Astrocyte (in vitro differentiated cells and primary cell): ENCODE data around the gene MDM1. TPM values are rescaled to one million over a fixed set of nuclear protein-coding genes. Genes with fewer than 3 reads are reported as not detected.
A peak's percentile ranks its signal among the peaks of the same experiment; 100 is the strongest.

Source experiments
- DNase-seq: peaks from one replicate; pipeline ENCODE4 v3.0.0-alpha.2; 2010; ENCODE audit warnings: low read depth
- FAIRE-seq: peaks from 2 replicates; lab custom pipeline; 2011; peaks lifted over from hg19 to GRCh38; lab: Jason Lieb, UNC
- H2AFZ ChIP-seq: 2 replicates; pipeline ENCODE4 v1.6.0; 2012; ENCODE audit warnings: low read depth, low read length, inconsistent platforms
- H3K27ac ChIP-seq: 2 replicates; pipeline ENCODE4 v1.5.1; 2011; ENCODE audit warnings: low read depth, low read length, inconsistent platforms
- H3K27me3 ChIP-seq: 2 replicates; pipeline ENCODE4 v1.6.0; 2011; ENCODE audit warnings: low read length, inconsistent platforms; ENCODE audit not compliant: insufficient read depth
- H3K36me3 ChIP-seq: 2 replicates; pipeline ENCODE4 v1.5.1; 2011; ENCODE audit warnings: low read length, inconsistent platforms; ENCODE audit not compliant: insufficient read depth
- H3K4me1 ChIP-seq: 2 replicates; pipeline ENCODE4 v1.5.1; 2011; ENCODE audit warnings: low read length, inconsistent platforms; ENCODE audit not compliant: insufficient read depth
- H3K4me2 ChIP-seq: 2 replicates; pipeline ENCODE4 v1.6.0; 2012; ENCODE audit warnings: low read length, inconsistent platforms
- H3K4me3 ChIP-seq: 2 replicates; pipeline ENCODE4 v1.5.1; 2011; ENCODE audit warnings: low read depth, mild to moderate bottlenecking, low read length, inconsistent platforms; ENCODE audit not compliant: insufficient read depth
- H3K79me2 ChIP-seq: 2 replicates; pipeline ENCODE4 v1.6.0; 2012; ENCODE audit warnings: mild to moderate bottlenecking, low read length, inconsistent platforms; ENCODE audit not compliant: insufficient read depth
- H3K9ac ChIP-seq: 2 replicates; pipeline ENCODE4 v1.6.0; 2012; ENCODE audit warnings: mild to moderate bottlenecking, low read length, inconsistent platforms
- H3K9me3 ChIP-seq: 2 replicates; pipeline ENCODE4 v1.5.1; 2012; ENCODE audit warnings: low read depth, mild to moderate bottlenecking, low read length, inconsistent platforms; ENCODE audit not compliant: insufficient read depth
- H4K20me1 ChIP-seq: 2 replicates; pipeline ENCODE4 v1.6.0; 2012; ENCODE audit warnings: low read length, inconsistent platforms; ENCODE audit not compliant: insufficient read depth
- H3K27ac Mint-ChIP-seq: one replicate; pipeline ENCODE4 v1.8.0; 2021; ENCODE audit warnings: mild to moderate bottlenecking, mixed read lengths; ENCODE audit not compliant: unreplicated experiment
- H3K27me3 Mint-ChIP-seq: one replicate; pipeline ENCODE4 v1.8.0; 2021; ENCODE audit warnings: low read depth, mixed read lengths; ENCODE audit not compliant: unreplicated experiment
- H3K36me3 Mint-ChIP-seq: one replicate; pipeline ENCODE4 v1.8.0; 2021; ENCODE audit warnings: low read depth, mixed read lengths; ENCODE audit not compliant: unreplicated experiment
- H3K4me1 Mint-ChIP-seq: one replicate; pipeline ENCODE4 v1.8.0; 2021; ENCODE audit warnings: low read depth, mixed read lengths; ENCODE audit not compliant: unreplicated experiment
- H3K4me3 Mint-ChIP-seq: one replicate; pipeline ENCODE4 v1.8.0; 2021; ENCODE audit warnings: mild to moderate bottlenecking, moderate library complexity, mixed read lengths; ENCODE audit not compliant: unreplicated experiment
- H3K9me3 Mint-ChIP-seq: one replicate; pipeline ENCODE4 v1.8.0; 2021; ENCODE audit warnings: mild to moderate bottlenecking, mixed read lengths; ENCODE audit not compliant: unreplicated experiment
- CTCF ChIP-seq: IDR thresholded peaks from 2 replicates; pipeline ENCODE4 v1.5.1; 2011; ENCODE audit warnings: low read depth, mild to moderate bottlenecking, inconsistent platforms, low read length, moderate library complexity; ENCODE audit not compliant: insufficient read depth
- EZH2 ChIP-seq: IDR thresholded peaks from 2 replicates; pipeline ENCODE4 v1.6.1; 2012; ENCODE audit warnings: mild to moderate bottlenecking, low read length, inconsistent platforms; ENCODE audit not compliant: insufficient read depth
- total RNA-seq: library from RNA; stranded (reverse); gene quantifications from 2 replicates; pipeline ENCODE4 v1.2.1, GENCODE V29; 2021

MDM1 gene
- total RNA-seq, 1 donor from 2014 or later = 10.8 TPM

GRCh38 chr12:68332728-68333630 lies 817 bp upstream of the MDM1 start:
- Histone ChIP-seq H3K4me2 (peak overlapping the region; percentile 90), H3K4me3 (peak overlapping the region; percentile 80), H3K27me3 (no peaks in the 10 kb centered on the region), H2AFZ (peak overlapping the region; percentile 85), H3K4me1 (peaks cover 14% of the 10 kb centered on the region), H3K9me3 (no peaks in the 10 kb centered on the region), H3K36me3 (no peaks in the 10 kb centered on the region), H4K20me1 (no peaks in the 10 kb centered on the region), H3K9ac (peak overlapping the region; percentile 79), H3K79me2 (no peaks in the 10 kb centered on the region), H3K27ac (peak overlapping the region; percentile 7)
- peaks cover 8% of the 10 kb centered on the region for H3K4me1 Mint-ChIP-seq
- H3K9me3 Mint-ChIP-seq = no peaks in the 10 kb centered on the region
- no peaks in the 10 kb centered on the region for H3K36me3 Mint-ChIP-seq
- no peaks in the 10 kb centered on the region for H3K27me3 Mint-ChIP-seq
- peak overlapping the region; percentile 88 for H3K4me3 Mint-ChIP-seq
- peak overlapping the region; percentile 54 for H3K27ac Mint-ChIP-seq
- TF ChIP-seq CTCF = no peak
- TF ChIP-seq EZH2 = no peak
- peak; percentile 16 for DNase-seq
- FAIRE-seq = no peak

GRCh38 chr12:68331500-68331868 lies 678 bp downstream of the MDM1 start:
- Mint-ChIP-seq H3K4me1 (peaks cover 8% of the 10 kb centered on the region), H3K4me3 (peak overlapping the region; percentile 88), H3K27ac (no peak overlapping the region), H3K27me3 (no peaks in the 10 kb centered on the region), H3K9me3 (no peaks in the 10 kb centered on the region), H3K36me3 (no peaks in the 10 kb centered on the region)
- H3K4me3 ChIP-seq = peak overlapping the region; percentile 80
- no peaks in the 10 kb centered on the region for H3K27me3 ChIP-seq
- H3K4me1 ChIP-seq = peaks cover 10% of the 10 kb centered on the region
- H2AFZ ChIP-seq = peak overlapping the region; percentile 80
- DNase-seq = no peak
- H3K9me3 ChIP-seq = no peaks in the 10 kb centered on the region
- no peak for FAIRE-seq
- no peak for TF ChIP-seq EZH2
- no peak for TF ChIP-seq CTCF
- peak overlapping the region; percentile 90 for H3K4me2 ChIP-seq
- peaks cover 5% of the 10 kb centered on the region for H3K36me3 ChIP-seq
- H3K27ac ChIP-seq = no peak overlapping the region
- H3K79me2 ChIP-seq = no peaks in the 10 kb centered on the region
- H4K20me1 ChIP-seq = no peaks in the 10 kb centered on the region
- H3K9ac ChIP-seq = peak overlapping the region; percentile 78

GRCh38 chr12:68327896-68328295 lies 4.3 kb downstream of the MDM1 start:
- DNase-seq = no peak
- no peak overlapping the region for H3K27ac ChIP-seq
- no peak overlapping the region for H3K4me3 ChIP-seq
- H3K9ac ChIP-seq = no peak overlapping the region
- no peak for FAIRE-seq
- H2AFZ ChIP-seq = no peak overlapping the region
- Mint-ChIP-seq H3K4me3 (no peak overlapping the region), H3K36me3 (no peaks in the 10 kb centered on the region), H3K4me1 (peaks cover 18% of the 10 kb centered on the region), H3K9me3 (no peaks in the 10 kb centered on the region), H3K27me3 (no peaks in the 10 kb centered on the region), H3K27ac (no peak overlapping the region)
- H3K36me3 ChIP-seq = peaks cover 5% of the 10 kb centered on the region
- H3K4me1 ChIP-seq = peaks cover 10% of the 10 kb centered on the region
- H3K9me3 ChIP-seq = no peaks in the 10 kb centered on the region
- H3K79me2 ChIP-seq = no peaks in the 10 kb centered on the region
- no peak overlapping the region for H3K4me2 ChIP-seq
- no peaks in the 10 kb centered on the region for H3K27me3 ChIP-seq
- H4K20me1 ChIP-seq = no peaks in the 10 kb centered on the region
- TF ChIP-seq CTCF (no peak), EZH2 (no peak)
